Measurements from ENCODE around the gene CDK5. TPM values are rescaled to one million over a fixed set of nuclear protein-coding genes. Genes with fewer than 3 reads are reported as not detected.

The CDK5 gene
- total RNA-seq, 1 experiment from 2014 or later: 19.8 TPM

DNA sequence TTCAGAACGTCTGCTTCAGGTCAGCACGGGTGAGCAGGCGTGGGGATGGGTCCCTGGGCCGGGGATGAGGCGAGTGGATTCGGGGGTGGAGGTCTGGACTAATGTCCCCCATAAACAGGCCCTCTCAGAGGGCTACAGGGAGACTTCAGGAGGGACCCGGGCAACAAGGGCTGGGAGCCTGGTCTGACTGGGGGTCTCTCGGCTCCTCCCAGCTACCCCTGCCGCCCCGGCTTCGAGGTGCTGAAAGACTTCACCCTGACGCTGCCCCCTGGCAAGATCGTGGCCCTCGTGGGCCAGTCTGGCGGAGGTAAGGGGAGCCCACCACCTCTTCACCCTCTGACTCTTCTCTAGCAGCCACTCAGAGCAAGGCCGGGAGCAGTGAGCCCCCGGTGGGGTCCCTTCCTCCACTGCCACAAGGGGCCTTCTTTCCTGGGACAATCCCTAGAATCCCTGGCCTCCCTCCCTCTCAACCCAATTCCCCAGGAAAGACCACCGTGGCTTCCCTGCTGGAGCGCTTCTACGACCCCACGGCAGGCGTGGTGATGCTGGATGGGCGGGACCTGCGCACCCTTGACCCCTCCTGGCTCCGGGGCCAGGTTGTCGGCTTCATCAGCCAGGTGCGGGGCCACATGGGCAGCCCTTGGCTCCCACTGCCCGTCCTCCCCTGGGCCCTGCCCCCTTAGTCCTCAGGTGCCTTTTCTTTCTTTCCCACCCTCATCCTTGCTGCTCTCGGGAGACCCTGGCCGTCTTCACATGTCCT, 16.9 kb downstream of the CDK5 start:
- Histone ChIP-seq H3K9me3 (ENCODE audit: control insufficient read depth in 1 of 2, insufficient read depth in 1 of 2, low read depth in 1 of 2, low read length in 2 of 2) (no peaks in the 10 kb centered on the region), H3K27ac (ENCODE audit: low read depth, low read length) (no peak overlapping the region), H3K36me3 (ENCODE audit: control insufficient read depth in 1 of 2, insufficient read depth in 2 of 2, low read length in 2 of 2) (peaks cover 0 to 6% of the 10 kb centered on the region in 2 experiments; a peak in 1 of 4 replicates), H3K79me2 (ENCODE audit: insufficient read depth, low read length) (no peaks in the 10 kb centered on the region), H3K27me3 (ENCODE audit: insufficient read depth, low read length) (no peaks in the 10 kb centered on the region), H3K9ac (ENCODE audit: low read length) (no peak overlapping the region), H3K9me2 (ENCODE audit: insufficient read depth) (no peaks in the 10 kb centered on the region), H3K4me1 (ENCODE audit: control insufficient read depth in 1 of 2, insufficient read depth in 2 of 2, low read length in 2 of 2) (peaks cover 16 to 19% of the 10 kb centered on the region in 2 experiments), H3K4me2 (ENCODE audit: low read length) (no peak overlapping the region), H4K20me1 (ENCODE audit: insufficient read depth) (no peaks in the 10 kb centered on the region), H3K4me3 (replicated peaks in 1 of 2; ENCODE audit: low read depth in 1 of 2, low read length in 2 of 2) (no peak overlapping the region), H2AFZ (ENCODE audit: low read depth, low read length, poor library complexity, severe bottlenecking) (no peak overlapping the region)
- no peak for ATAC-seq
- intact Hi-C loops (cut with micrococcal nuclease): no loop called here
- ChIA-PET RAD21 (ENCODE audit: low non-redundant PET in 1 of 2, low total read pairs in 2 of 2, uncharacterized antibody in 2 of 2, unreplicated experiment in 2 of 2) (no interaction called here), CTCF (no interaction called here), POLR2A (no interaction called here)
- DNase-seq (ENCODE audit: low read depth, low spot score): no peak
- no peak for TF ChIP-seq ELF1 (IDR thresholded peaks at IDR 0.05; ENCODE audit: borderline replicate concordance, low read depth)
- TF ChIP-seq EZH2phosphoT487 (IDR thresholded peaks at IDR 0.05; ENCODE audit: borderline replicate concordance): no peak
- no peak for TF ChIP-seq POLR2AphosphoS5 (IDR thresholded peaks at IDR 0.05; ENCODE audit: low read depth, low read length)
- TF ChIP-seq, protein P1, sequence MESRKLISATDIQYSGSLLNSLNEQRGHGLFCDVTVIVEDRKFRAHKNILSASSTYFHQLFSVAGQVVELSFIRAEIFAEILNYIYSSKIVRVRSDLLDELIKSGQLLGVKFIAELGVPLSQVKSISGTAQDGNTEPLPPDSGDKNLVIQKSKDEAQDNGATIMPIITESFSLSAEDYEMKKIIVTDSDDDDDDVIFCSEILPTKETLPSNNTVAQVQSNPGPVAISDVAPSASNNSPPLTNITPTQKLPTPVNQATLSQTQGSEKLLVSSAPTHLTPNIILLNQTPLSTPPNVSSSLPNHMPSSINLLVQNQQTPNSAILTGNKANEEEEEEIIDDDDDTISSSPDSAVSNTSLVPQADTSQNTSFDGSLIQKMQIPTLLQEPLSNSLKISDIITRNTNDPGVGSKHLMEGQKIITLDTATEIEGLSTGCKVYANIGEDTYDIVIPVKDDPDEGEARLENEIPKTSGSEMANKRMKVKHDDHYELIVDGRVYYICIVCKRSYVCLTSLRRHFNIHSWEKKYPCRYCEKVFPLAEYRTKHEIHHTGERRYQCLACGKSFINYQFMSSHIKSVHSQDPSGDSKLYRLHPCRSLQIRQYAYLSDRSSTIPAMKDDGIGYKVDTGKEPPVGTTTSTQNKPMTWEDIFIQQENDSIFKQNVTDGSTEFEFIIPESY (IDR thresholded peaks at IDR 0.05; ENCODE audit: extremely low read depth, insufficient replicate concordance, low read length): no peak
- TF ChIP-seq, protein P2, sequence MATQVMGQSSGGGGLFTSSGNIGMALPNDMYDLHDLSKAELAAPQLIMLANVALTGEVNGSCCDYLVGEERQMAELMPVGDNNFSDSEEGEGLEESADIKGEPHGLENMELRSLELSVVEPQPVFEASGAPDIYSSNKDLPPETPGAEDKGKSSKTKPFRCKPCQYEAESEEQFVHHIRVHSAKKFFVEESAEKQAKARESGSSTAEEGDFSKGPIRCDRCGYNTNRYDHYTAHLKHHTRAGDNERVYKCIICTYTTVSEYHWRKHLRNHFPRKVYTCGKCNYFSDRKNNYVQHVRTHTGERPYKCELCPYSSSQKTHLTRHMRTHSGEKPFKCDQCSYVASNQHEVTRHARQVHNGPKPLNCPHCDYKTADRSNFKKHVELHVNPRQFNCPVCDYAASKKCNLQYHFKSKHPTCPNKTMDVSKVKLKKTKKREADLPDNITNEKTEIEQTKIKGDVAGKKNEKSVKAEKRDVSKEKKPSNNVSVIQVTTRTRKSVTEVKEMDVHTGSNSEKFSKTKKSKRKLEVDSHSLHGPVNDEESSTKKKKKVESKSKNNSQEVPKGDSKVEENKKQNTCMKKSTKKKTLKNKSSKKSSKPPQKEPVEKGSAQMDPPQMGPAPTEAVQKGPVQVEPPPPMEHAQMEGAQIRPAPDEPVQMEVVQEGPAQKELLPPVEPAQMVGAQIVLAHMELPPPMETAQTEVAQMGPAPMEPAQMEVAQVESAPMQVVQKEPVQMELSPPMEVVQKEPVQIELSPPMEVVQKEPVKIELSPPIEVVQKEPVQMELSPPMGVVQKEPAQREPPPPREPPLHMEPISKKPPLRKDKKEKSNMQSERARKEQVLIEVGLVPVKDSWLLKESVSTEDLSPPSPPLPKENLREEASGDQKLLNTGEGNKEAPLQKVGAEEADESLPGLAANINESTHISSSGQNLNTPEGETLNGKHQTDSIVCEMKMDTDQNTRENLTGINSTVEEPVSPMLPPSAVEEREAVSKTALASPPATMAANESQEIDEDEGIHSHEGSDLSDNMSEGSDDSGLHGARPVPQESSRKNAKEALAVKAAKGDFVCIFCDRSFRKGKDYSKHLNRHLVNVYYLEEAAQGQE (IDR thresholded peaks at IDR 0.05; ENCODE audit: low read depth): no peak
- no peak for TF ChIP-seq TCF7L2 (IDR thresholded peaks at IDR 0.05; ENCODE audit: borderline replicate concordance, extremely low read depth, insufficient read depth, insufficient read length)
- TF ChIP-seq EGR1 (IDR thresholded peaks at IDR 0.05; ENCODE audit: low read depth): no peak
- no peak for TF ChIP-seq CBX3 (IDR thresholded peaks at IDR 0.05; ENCODE audit: low read depth)
- TF ChIP-seq, protein P3, sequence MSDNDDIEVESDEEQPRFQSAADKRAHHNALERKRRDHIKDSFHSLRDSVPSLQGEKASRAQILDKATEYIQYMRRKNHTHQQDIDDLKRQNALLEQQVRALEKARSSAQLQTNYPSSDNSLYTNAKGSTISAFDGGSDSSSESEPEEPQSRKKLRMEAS (IDR thresholded peaks at IDR 0.05): no peak
- no peak for TF ChIP-seq SRF (IDR thresholded peaks at IDR 0.05; ENCODE audit: low read depth)
- no peak for TF ChIP-seq EZH2 (IDR thresholded peaks at IDR 0.05)
- TF ChIP-seq, protein P4, sequence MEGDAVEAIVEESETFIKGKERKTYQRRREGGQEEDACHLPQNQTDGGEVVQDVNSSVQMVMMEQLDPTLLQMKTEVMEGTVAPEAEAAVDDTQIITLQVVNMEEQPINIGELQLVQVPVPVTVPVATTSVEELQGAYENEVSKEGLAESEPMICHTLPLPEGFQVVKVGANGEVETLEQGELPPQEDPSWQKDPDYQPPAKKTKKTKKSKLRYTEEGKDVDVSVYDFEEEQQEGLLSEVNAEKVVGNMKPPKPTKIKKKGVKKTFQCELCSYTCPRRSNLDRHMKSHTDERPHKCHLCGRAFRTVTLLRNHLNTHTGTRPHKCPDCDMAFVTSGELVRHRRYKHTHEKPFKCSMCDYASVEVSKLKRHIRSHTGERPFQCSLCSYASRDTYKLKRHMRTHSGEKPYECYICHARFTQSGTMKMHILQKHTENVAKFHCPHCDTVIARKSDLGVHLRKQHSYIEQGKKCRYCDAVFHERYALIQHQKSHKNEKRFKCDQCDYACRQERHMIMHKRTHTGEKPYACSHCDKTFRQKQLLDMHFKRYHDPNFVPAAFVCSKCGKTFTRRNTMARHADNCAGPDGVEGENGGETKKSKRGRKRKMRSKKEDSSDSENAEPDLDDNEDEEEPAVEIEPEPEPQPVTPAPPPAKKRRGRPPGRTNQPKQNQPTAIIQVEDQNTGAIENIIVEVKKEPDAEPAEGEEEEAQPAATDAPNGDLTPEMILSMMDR (IDR thresholded peaks at IDR 0.05 in 2 of 3, conservative IDR thresholded peaks at IDR 0.05 in 1 of 3; ENCODE audit: borderline replicate concordance in 1 of 3, insufficient read depth in 1 of 3, low read depth in 2 of 3, low read length in 2 of 3): no peak
- no TSS peak for BruUV-seq (replicated peaks)

All from HCT116 (cell line).